GM21576 (cell line): Measurements from ENCODE around the gene SLC35E3.

Experiments
- ATAC-seq: cut with Tn5 transposase; IDR thresholded peaks from one replicate; pipeline ENCODE4 v1.9.1; 2021; ENCODE audit warnings: mild to moderate bottlenecking, moderate library complexity; ENCODE audit not compliant: unreplicated experiment

The SLC35E3 gene

DNA sequence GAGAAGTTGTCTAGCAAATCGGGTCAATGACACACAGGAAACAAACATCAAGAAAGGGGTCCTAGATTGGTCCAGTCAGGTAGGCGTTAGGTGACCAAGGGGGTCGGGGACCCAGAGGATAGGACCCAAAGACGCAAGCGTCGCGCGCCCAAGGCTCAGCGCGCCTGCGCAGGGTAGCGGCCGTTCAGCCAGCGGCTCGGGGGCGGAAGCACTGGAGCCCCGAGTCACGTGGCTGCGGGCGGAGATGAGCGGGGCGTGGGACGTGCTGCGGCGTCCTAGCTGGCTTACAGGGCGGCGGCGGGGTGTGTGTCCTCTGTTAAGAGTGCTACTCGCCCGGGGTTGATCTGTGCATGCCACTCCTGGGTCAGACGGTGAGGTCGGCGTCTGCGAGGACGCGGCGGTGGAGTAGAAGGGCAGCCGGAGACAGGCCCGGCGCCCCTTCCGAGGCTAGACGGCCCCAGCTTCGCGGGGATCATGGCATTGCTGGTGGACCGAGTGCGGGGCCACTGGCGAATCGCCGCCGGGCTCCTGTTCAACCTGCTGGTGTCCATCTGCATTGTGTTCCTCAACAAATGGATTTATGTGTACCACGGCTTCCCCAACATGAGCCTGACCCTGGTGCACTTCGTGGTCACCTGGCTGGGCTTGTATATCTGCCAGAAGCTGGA, at the start of gene SLC35E3:
SLC35E3 (plus strand) TSS at position 273 of the 668 bp plus-strand sequence; CDS start at position 475, 202 bp downstream.
- peak; percentile 97 for ATAC-seq

DNA sequence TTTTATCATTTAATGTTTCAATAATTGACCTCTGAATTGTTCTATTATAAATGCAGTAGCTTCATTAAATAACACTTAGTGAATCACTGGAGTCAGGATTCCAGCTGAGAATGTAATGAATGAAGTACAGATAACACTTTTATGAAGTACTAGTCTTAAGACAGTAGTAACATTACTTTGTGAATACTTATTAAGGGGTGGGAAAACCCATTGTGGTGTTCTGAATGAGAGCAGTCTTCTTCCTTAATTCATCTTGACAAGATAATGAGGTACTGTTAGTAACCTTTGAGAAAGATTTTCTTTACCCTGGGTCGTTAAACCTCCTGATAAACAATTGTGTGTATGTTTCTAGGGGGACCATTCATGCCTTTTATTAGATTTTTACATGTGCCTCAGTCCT, 46.5 kb upstream of the SLC35E3 start:
- ATAC-seq, result no peak

DNA sequence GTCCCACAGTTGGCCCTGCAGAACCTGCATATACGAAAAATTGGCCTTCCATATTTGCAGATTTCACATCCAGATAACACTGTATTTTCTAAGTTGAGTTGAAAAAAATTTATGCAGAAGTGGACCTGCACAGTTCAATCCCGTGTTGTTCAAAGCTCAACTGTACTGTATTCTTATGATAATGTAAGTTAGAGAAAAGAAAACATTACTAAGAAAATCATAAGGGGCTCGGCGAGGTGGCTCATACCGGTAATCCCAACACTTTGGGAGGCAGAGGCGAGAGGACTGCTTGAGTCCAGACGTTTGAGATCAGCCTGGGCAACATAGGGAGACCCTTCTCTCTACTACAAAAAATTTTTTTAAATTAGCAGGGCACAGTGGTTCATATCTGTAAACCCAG, 18.2 kb upstream of the SLC35E3 start:
- no peak for ATAC-seq

DNA sequence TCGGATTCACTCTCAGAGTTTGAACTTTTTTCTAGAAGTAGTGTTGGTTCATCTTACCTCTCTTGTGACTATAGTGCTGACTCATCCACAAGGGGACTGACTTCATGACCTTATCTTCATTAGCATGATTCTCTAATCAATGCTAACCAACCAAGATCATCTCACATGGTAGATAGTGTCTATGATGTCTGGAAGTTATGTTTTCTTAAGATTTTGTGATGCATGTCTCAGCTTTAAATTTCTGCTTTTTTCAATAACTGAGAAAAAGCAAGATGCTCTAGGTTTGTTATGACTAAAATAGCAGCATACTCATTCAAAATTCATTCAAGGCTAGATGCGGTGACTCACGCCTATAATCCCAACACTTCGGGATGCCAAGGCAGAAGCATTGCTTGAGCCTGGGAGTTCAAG, 12.3 kb upstream of the SLC35E3 start:
- no peak for ATAC-seq

DNA sequence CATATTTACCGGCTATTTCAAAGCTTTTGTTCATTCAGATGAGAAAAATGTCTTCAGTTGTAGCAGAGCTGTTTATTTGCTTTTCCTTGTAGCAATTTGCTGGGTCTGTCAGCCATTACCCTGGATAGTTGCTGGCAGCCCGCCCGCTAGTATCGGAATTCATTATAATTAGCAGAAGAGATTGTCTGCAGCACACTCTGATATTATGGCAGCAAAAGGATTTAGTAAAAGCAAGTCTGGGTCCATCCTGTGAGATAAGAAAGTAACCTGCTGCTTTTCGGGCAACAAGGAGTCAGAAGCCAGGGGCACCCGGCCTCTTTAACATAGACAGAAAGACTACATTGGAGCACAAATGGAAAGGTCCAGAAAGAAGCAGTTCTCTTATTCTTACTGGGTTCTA, 6.1 kb upstream of the SLC35E3 start:
- ATAC-seq, result no peak

GRCh38 chr12:68743356-68743755, 2.6 kb upstream of the SLC35E3 start:
- ATAC-seq, result no peak

DNA sequence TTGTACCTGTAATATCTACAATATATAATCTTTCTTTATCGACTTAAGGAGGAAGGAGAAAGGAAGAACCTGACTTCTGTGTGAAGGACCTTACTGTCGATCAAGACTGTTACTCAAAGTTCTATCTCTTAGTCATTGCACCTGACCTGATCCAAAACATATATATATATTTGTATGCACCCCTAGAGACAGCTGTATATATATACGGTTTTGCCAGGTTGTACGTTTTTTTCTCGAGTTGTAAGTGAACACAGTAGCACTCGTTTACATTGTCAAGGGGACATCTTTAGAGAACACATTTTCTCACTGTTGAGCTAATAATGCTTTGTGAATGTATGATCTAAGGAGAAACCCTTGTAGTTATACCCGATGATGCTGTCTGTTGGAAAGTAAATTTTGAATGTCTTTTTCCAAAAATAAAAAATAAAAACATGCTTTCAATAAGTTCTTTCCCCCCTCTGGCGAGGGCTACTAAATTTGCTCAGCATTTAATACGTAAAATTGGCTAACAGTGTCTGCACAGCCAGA, 536 bp upstream of the SLC35E3 start:
- ATAC-seq, result no peak

- peak; percentile 32 for ATAC-seq
These were observed 700 bp downstream of the SLC35E3 start for GRCh38 chr12:68746572-68747180.

- ATAC-seq, result no peak
These were observed 3.5 kb downstream of the SLC35E3 start for GRCh38 chr12:68749443-68749842.

DNA sequence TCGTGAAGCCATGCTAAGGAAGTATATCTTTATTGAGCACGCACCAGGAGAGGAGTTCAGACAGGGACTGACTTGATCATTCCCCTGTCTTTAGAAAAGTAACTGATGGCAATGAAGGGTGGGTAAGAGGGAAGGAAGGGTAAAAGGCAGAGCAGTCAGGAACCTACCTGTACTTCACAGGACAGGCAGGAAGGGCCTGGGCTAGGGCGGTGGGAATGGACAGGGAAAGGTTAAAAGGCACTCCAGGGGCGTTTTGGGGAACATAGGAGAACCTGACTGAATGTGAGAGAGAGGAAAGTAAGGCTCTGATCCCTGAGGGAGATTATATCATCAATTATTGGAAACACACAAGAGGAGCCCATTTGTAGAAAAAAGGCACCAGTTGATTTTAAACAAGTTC, 3.9 kb downstream of the SLC35E3 start:
- no peak for ATAC-seq

DNA sequence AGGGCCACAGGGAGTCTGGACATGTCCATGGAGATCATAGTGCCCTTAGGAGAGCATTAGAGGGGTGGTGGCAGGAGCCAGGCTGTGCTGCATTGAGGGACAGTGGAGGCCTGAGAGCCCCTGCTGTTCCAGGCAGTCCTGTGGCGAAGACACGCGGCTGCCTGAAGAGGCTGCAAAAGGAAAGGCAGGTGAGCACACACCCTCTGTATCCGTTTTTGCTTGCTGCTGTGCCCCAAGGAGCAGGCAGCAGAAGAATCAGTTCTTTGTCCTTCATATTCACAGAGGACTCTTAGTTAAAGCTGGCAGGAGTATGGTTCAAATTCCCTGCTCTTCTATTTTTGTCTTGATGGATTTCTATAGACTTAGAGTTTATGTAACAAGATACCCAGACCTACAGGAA, 4.5 kb downstream of the SLC35E3 start:
- ATAC-seq, result no peak

DNA sequence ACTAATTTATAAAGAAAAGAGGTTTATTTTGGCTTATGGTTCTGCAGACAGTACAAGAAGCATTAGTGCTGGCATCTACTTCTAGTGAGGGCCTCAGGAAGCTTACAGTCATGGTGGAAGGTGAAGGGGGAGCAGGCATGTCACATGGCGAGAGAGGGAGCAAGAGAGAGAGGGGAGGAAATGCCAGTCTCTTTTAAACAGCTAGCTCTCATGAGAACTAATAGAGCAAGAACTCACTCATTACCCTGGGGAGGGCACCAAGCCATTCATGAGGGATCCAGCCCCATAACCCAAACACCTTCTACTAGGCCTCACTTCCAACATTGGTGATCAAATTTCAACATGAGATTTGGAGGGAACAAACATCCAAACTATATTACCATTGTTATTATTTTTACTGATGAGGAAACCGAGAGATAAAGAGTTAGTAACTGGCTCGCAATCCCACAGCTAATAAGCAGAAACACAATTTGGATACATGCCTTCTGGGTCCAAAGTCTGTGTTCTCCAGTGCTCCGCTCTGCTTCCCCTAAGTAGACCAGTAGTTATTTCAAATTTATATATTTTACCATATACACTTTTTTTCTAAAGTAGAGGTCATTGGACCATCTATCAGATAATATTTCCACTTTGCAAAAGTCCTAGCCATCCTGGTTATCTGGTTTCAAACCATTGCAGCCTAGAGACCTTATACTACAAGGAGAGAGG, 9.7 kb downstream of the SLC35E3 start:
- ATAC-seq, result no peak

DNA sequence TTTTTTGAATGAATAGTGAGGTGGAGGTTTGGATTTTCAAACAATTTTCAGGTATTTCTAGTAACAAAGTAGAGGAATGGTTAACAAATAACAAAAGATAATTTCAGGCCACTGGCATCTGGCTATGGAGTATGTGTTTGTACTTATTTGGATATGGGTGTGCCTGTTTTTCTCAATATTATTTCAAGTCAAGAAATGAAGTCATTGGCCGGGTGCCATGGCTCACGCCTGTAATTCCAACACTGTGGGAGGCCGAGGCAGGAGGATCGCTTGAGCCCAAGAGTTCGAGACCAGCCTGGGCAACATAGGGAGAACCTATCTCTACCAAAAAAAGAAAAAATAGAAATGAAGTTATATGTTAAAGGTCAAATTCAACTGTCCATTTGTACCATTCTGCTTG, 13.9 kb downstream of the SLC35E3 start:
- ATAC-seq, result no peak

DNA sequence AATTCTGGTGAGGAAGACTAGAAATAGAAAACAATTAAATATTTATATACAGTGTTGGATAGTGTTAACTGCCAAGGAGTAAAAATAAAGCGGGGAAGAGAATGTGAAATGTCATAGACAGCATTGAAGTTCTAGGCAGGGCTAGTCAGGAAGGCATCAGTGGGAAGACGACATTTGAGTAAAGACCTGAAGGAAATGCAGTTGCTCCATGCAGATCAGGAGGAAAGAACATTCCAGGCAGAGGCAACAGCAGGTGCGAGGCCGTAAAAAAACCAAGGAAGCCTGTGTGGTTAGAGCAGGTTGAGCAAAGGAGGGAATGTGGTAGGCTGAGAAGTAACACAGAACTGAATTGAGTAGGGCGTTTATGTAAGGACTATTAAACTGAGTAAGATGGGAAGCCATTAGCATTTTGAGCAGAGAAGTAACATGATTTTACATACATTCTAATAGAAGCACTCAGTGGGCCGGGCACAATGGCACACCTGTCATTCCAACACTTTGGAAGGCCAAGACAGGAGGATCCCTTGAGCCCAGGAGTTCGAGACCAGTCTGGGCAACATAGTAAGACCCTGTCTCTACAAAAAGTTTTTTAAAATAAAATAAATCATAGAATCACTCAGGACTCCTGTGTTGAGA, 14.9 kb downstream of the SLC35E3 start:
- ATAC-seq, result no peak

DNA sequence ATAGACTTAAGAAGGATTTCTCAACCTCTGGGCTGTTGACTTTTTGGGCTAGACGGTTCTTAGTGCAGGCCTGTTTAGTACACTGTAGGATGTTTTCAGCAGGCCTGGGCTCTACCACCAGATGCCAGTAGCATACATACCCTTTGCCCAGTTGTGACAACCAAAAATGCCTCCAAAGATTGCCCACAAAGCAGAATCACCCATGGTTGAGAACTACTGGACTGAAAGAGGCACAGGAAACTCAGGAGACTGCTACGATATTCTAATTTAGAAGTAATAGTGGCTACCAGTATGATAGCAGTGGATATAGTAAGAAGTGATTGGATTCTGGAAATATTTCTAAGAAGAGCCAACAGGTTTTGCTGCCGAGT, 15.5 kb downstream of the SLC35E3 start:
- no peak for ATAC-seq

DNA sequence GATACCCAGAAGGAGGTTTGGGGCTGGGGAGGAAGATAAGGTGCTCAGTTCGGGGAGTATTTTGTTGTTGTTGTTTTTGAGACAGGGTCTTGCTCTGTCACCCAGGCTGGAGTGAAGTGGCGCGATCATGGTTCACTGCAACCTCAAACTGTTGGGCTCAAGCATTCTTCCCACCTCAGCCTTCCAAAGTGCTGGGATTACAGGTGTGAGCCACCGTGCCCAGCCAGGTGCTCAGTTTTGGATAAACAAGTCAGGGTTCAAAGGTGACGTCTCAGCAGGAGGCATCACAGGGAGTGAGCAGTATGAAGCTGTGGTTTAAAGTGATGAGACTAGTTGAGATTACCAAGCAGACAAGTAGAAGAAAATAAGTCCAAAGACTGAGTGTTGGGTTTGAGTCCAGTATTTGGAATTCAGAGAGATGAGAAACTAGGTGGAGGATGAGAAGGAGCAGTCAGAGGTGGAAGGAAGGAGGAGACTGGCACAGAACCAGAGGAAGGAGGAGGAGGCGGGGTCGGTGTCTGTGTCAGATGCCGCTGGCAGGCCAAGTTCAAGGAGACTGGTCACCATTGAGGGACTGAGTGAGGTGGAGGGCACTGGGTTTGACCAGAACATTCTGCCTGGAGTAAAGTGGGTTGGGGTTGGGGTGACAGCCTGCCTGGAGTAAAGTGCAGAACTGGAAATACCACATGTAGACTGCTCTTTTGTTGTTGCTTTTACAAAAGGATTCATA, 16.1 kb downstream of the SLC35E3 start:
- no peak for ATAC-seq

GRCh38 chr12:68762691-68763090, 16.7 kb downstream of the SLC35E3 start:
- ATAC-seq, result no peak

DNA sequence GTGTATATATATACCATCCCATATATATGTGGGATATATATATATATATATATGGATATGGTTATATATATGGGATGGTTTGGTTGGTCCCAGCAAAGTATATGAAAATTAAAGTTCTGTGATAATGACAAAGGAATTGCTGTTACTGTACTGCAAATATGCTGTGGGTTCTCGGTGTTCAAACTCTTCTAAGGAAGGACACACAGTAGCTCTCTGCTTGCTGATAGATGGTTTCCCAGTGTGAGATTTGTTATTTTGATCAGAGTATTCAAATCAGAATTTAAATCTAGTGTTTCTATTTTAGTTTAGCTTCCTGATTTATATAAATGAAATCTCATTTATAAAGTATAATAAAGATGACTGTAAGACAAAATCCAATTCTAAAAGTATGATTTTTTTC, 19.7 kb downstream of the SLC35E3 start:
- no peak for ATAC-seq

- ATAC-seq, result no peak
These were observed 20.7 kb downstream of the SLC35E3 start for GRCh38 chr12:68766646-68767045.

DNA sequence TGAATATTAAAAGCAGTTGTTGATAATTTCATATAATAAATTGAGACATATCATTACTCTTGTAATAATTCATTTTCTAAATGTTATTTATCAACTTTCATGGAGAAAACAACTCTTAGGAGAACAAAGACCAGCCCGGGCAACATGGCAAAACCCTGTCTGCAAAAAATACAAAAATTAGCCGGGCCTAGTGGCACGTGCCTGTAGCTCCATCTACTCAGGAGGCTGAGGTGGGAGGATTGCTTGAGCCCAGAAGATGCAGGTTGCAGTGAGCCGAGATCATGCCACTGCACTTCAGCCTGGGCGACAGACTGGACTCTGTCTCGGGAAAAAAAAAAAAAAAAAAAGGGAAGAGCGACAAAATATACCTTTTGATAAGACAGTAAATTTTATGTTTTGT, 21.2 kb downstream of the SLC35E3 start:
- ATAC-seq, result no peak

DNA sequence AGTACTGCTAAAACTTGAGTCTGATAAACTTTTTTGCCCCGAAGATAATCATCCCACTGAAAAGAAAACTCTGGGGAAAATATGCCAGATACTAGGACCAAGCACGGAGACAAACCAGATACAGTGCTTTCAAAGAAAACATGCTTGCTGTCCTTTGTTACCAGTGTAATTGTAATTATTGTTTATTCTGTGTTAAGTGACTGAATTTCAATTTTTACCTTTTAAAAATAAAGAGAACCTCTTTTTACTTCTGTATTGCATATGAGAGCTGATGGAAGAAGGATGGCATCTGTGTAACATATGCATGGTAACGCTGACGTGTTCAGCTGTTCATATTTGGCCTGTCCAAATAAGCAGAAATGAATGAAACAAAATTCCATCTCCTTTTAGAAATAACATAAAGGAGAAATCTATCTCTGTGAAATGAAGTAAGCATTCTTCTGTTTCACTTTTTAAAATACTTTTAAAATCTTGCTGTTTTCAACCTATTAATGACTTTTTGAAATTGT, 22.5 kb downstream of the SLC35E3 start:
- no peak for ATAC-seq
